COR-L47 (cell line): ENCODE data around the gene CD163L1.
"Not testable (repeated sequence)": the region's sequence is repeated elsewhere in the genome, so short reads cannot be mapped to it uniquely, and the experiment has no call there.

Experiments
- DNase-seq: peaks from one replicate; lab custom pipeline; 2025; lab: John Stamatoyannopoulos, UW

Gene CD163L1

GRCh38 chr12:7404275-7404674, 39.7 kb downstream of the CD163L1 start:
- DNase-seq = no peak

- DNase-seq = no peak
Observed at GRCh38 chr12:7403466-7403865, 40.5 kb downstream of the CD163L1 start.

GRCh38 chr12:7399089-7399488, 44.9 kb downstream of the CD163L1 start:
- DNase-seq = no peak

GRCh38 chr12:7396418-7396817, 47.5 kb downstream of the CD163L1 start:
- DNase-seq = no peak

- DNase-seq = no peak
Observed at GRCh38 chr12:7395950-7396349, 48.0 kb downstream of the CD163L1 start.

- no peak for DNase-seq
Observed at GRCh38 chr12:7387289-7387688, 56.7 kb downstream of the CD163L1 start.

- DNase-seq = no peak
Observed at GRCh38 chr12:7383157-7383556, 60.8 kb downstream of the CD163L1 start.

GRCh38 chr12:7376196-7376595, 67.8 kb downstream of the CD163L1 start:
- DNase-seq = no peak

GRCh38 chr12:7375145-7375543, 68.8 kb downstream of the CD163L1 start:
- no peak for DNase-seq

GRCh38 chr12:7374423-7375144, 69.4 kb downstream of the CD163L1 start:
- peak; percentile 2 for DNase-seq

GRCh38 chr12:7373226-7373625, 70.7 kb downstream of the CD163L1 start:
- DNase-seq = no peak

- no peak for DNase-seq
Observed at GRCh38 chr12:7369274-7369729, 74.7 kb downstream of the CD163L1 start.

GRCh38 chr12:7362734-7363133, 81.2 kb downstream of the CD163L1 start:
- DNase-seq = no peak

GRCh38 chr12:7361265-7361664, 82.7 kb downstream of the CD163L1 start:
- no peak for DNase-seq

GRCh38 chr12:7354529-7354928, 89.4 kb downstream of the CD163L1 start:
- no peak for DNase-seq

GRCh38 chr12:7352661-7353060, 91.3 kb downstream of the CD163L1 start:
- no peak for DNase-seq

- no peak for DNase-seq
Observed at GRCh38 chr12:7351177-7351576, 92.8 kb downstream of the CD163L1 start.

- no peak for DNase-seq
Observed at GRCh38 chr12:7349418-7349817, 94.5 kb downstream of the CD163L1 start.

- DNase-seq = no peak
Observed at GRCh38 chr12:7346551-7347225, 97.3 kb downstream of the CD163L1 start.

GRCh38 chr12:7344833-7345606, 98.9 kb downstream of the CD163L1 start:
- no peak for DNase-seq

GRCh38 chr12:7339675-7340074, 104.3 kb downstream of the CD163L1 start:
- no peak for DNase-seq

- not testable (repeated sequence) for DNase-seq
Observed at GRCh38 chr12:7337790-7338189, 106.2 kb downstream of the CD163L1 start.

GRCh38 chr12:7327918-7328317, 116.0 kb downstream of the CD163L1 start:
- DNase-seq = no peak
